Naive thymus-derived CD4-positive, alpha-beta T cell (primary cell): ENCODE results near the gene CEP250. TPM values are rescaled to one million over a fixed set of nuclear protein-coding genes. Genes with fewer than 3 reads are reported as not detected.
"Not testable (repeated sequence)": the region's sequence is repeated elsewhere in the genome, so short reads cannot be mapped to it uniquely, and the experiment has no call there.

Experiments used
- ATAC-seq: fragments of 150-1000 bp; cut with Tn5 transposase; 2 replicates; pipeline ENCODE4 v1.10.0; 2021; ENCODE audit warnings: mild to moderate bottlenecking, moderate library complexity
- CTCF ChIA-PET: fragments of 350-600 bp; sonication (Branson Sonifier 250); formaldehyde crosslinking; loops from one replicate; lab custom pipeline; 2021; ENCODE audit warnings: antibody characterized with exemption; lab: Charles Lee
- POLR2A ChIA-PET: fragments of 350-600 bp; sonication (Branson Sonifier 250); formaldehyde crosslinking; loops from one replicate; lab custom pipeline; 2021; ENCODE audit warnings: antibody characterized with exemption, inconsistent platforms; lab: Charles Lee
- DNase-seq, 9 donors: peaks; one replicate each; pipeline versions ENCODE4 v3.0.0 to v3.0.0-alpha.2; 2020 to 2022; ENCODE audit warnings: mixed read lengths in 1 of 9
- H3K27ac ChIP-seq: one replicate; pipeline ENCODE4 v1.7.0; 2013; ENCODE audit warnings: mild to moderate bottlenecking, low read depth, low read length, moderate library complexity
- H3K27me3 ChIP-seq, 2 donors: one replicate each; pipeline ENCODE4 v1.7.0; 2013; ENCODE audit warnings: low read length in 2 of 2, mild to moderate bottlenecking in 2 of 2, moderate library complexity in 2 of 2; ENCODE audit not compliant: control insufficient read depth in 2 of 2, insufficient read depth in 2 of 2
- H3K36me3 ChIP-seq, 3 experiments: 1 replicate in 2 of 3; 2 replicates in 1 of 3; pipeline ENCODE4 v1.7.0; 2013; ENCODE audit warnings: low read length in 3 of 3, mild to moderate bottlenecking in 3 of 3, moderate library complexity in 1 of 3; ENCODE audit not compliant: insufficient read depth in 3 of 3, control insufficient read depth in 2 of 3
- H3K4me1 ChIP-seq, 2 donors: one replicate each; pipeline ENCODE4 v1.7.0; 2013; ENCODE audit warnings: low read length in 2 of 2, mild to moderate bottlenecking in 2 of 2, moderate library complexity in 1 of 2; ENCODE audit not compliant: control insufficient read depth in 2 of 2, insufficient read depth in 2 of 2
- H3K4me3 ChIP-seq: 2 replicates; pipeline ENCODE4 v1.7.0; 2013; ENCODE audit warnings: mild to moderate bottlenecking, low read length
- H3K9me3 ChIP-seq, 3 experiments: 1 replicate in 2 of 3; 2 replicates in 1 of 3; pipeline ENCODE4 v1.7.0; 2013; ENCODE audit warnings: low read length in 3 of 3; ENCODE audit not compliant: control insufficient read depth in 2 of 3
- H3K27ac Mint-ChIP-seq, 9 donors: one replicate each; pipeline ENCODE4 v1.8.0; 2020 to 2022; ENCODE audit warnings: mixed read lengths in 9 of 9, mild to moderate bottlenecking in 8 of 9, moderate library complexity in 5 of 9, inconsistent platforms in 2 of 9
- H3K27me3 Mint-ChIP-seq, 5 donors: one replicate each; pipeline ENCODE4 v1.8.0; 2021 to 2022; ENCODE audit warnings: mixed read lengths in 5 of 5, mild to moderate bottlenecking in 1 of 5
- H3K36me3 Mint-ChIP-seq, 5 donors: one replicate each; pipeline ENCODE4 v1.8.0; 2020 to 2022; ENCODE audit warnings: mixed read lengths in 5 of 5, mild to moderate bottlenecking in 3 of 5, inconsistent platforms in 1 of 5
- H3K4me1 Mint-ChIP-seq, 7 donors: one replicate each; pipeline ENCODE4 v1.8.0; 2020 to 2022; ENCODE audit warnings: mixed read lengths in 7 of 7, mild to moderate bottlenecking in 3 of 7, inconsistent platforms in 1 of 7
- H3K4me3 Mint-ChIP-seq, 10 donors: one replicate each; pipeline ENCODE4 v1.8.0; 2020 to 2022; ENCODE audit warnings: mild to moderate bottlenecking in 10 of 10, mixed read lengths in 10 of 10, moderate library complexity in 6 of 10, inconsistent platforms in 2 of 10
- H3K9me3 Mint-ChIP-seq, 11 donors: one replicate each; pipeline ENCODE4 v1.8.0; 2020 to 2022; ENCODE audit warnings: mixed read lengths in 11 of 11, mild to moderate bottlenecking in 4 of 11, inconsistent platforms in 1 of 11, moderate library complexity in 1 of 11
- intact Hi-C, 2 donors: fragments of 100-400 bp; cut with micrococcal nuclease; formaldehyde crosslinking; loops; one replicate each; pipeline ENCODE4 v1.15.1; 2023
- polyA plus RNA-seq, 2 donors: library from polyadenylated mRNA; unstranded; fragments of 300-500 nt; fragmentation: Illumina TruSeq; gene quantifications; one replicate each; pipeline ENCODE4 v1.2.3, GENCODE V29; 2021
- total RNA-seq, 6 experiments: library from RNA in 5 of 6; stranded (reverse) in 5 of 6; gene quantifications; 1 replicate in 5 of 6; 2 replicates in 1 of 6; pipeline ENCODE4 v1.2.3 and lab custom pipeline; 2021 to 2026

The CEP250 gene
- total and polyA plus RNA-seq, 7 experiments from 2014 or later: 7.7 to 75.0 (median 50.2) TPM

GRCh38 chr20:35544941-35545340 lies 89.5 kb downstream of the CEP250 start:
- not testable (repeated sequence) for H3K9me3 Mint-ChIP-seq, H3K27me3 ChIP-seq, H3K4me3 ChIP-seq, H3K27me3 Mint-ChIP-seq, ATAC-seq, H3K27ac ChIP-seq, DNase-seq, H3K9me3 ChIP-seq, H3K27ac Mint-ChIP-seq, H3K4me3 Mint-ChIP-seq
- intact Hi-C loops: loop anchor here (5.0 kb wide), 6 partner anchors 53 to 1243 kb away; partner anchors contain the start of genes AHCY (in 1 of the 2), GSS (in 1 of the 2), MYH7B (in 1 of the 2) and PHF20 (in 1 of the 2)
- ChIA-PET CTCF (interaction anchor here (0.6 kb wide), 1 partner anchor 14 kb away, joined by 4 read pairs; no protein-coding TSS in a partner anchor), POLR2A (interaction anchor here (0.6 to 0.7 kb wide), 4 partner anchors 67 to 410 kb away, joined by 3 to 4 read pairs (median 3); no protein-coding TSS in a partner anchor)
- Mint-ChIP-seq H3K4me1 (peaks cover 9 to 32% (median 23%) of the 10 kb centered on the region in 7 donors), H3K36me3 (peaks cover 0 to 15% (median 6%) of the 10 kb centered on the region in 5 donors)
- peaks cover 11 to 12% of the 10 kb centered on the region in 2 donors for H3K4me1 ChIP-seq
- peaks cover 0 to 49% (median 10%) of the 10 kb centered on the region in 3 experiments for H3K36me3 ChIP-seq

- Mint-ChIP-seq H3K4me3 (no peak overlapping the region), H3K4me1 (peaks cover 9 to 29% (median 20%) of the 10 kb centered on the region in 7 donors), H3K9me3 (no peaks in the 10 kb centered on the region), H3K36me3 (peaks cover 0 to 18% (median 8%) of the 10 kb centered on the region in 5 donors), H3K27me3 (no peaks in the 10 kb centered on the region), H3K27ac (no peak overlapping the region)
- H3K27me3 ChIP-seq: no peaks in the 10 kb centered on the region
- peaks cover 0 to 51% (median 10%) of the 10 kb centered on the region in 3 experiments for H3K36me3 ChIP-seq
- H3K27ac ChIP-seq: no peak overlapping the region
- POLR2A ChIA-PET: no interaction called here
- H3K4me3 ChIP-seq: no peak overlapping the region
- H3K4me1 ChIP-seq: peaks cover 10 to 11% of the 10 kb centered on the region in 2 donors
- H3K9me3 ChIP-seq: no peaks in the 10 kb centered on the region
- DNase-seq (no peak), ATAC-seq (no peak)
- CTCF ChIA-PET: interaction anchor here (1.2 kb wide), 1 partner anchor 55 kb away, joined by 4 read pairs; no protein-coding TSS in a partner anchor
- intact Hi-C loops: no loop called here
These were observed 90.7 kb downstream of the CEP250 start for GRCh38 chr20:35546127-35546526.

DNA sequence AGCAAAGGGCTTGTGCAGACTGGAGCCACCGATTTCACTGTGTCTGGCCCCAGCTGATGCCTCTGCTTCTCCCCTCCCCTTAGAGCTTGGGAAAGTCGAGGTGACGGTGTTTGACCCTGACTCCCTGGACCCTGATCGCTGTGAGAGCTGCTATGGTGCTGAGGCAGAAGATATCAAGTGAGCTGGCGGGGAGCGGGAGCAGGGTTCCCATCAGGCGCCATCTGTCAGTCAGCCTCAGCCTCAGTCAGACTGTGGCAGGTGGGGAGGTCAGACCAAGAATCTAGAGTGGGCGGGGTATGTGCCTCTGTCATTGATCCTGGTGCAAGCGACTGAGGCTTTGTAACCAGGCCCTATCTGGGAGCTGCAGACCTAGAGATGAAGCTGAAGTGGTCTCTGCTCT lies 91.9 kb downstream of the CEP250 start:
- DNase-seq: no peak
- ChIA-PET CTCF (interaction anchor here (1.2 kb wide), 1 partner anchor 54 kb away, joined by 4 read pairs; no protein-coding TSS in a partner anchor), POLR2A (interaction anchor here (0.6 kb wide), 1 partner anchor 17 kb away, joined by 3 read pairs; no protein-coding TSS in a partner anchor)
- Mint-ChIP-seq H3K27me3 (no peaks in the 10 kb centered on the region), H3K4me3 (no peak overlapping the region), H3K4me1 (peaks cover 9 to 17% (median 15%) of the 10 kb centered on the region in 7 donors), H3K36me3 (peaks cover 0 to 18% (median 8%) of the 10 kb centered on the region in 5 donors), H3K27ac (no peak overlapping the region), H3K9me3 (no peaks in the 10 kb centered on the region)
- H3K9me3 ChIP-seq: no peaks in the 10 kb centered on the region
- H3K4me3 ChIP-seq: no peak overlapping the region
- H3K27ac ChIP-seq: no peak overlapping the region
- H3K4me1 ChIP-seq: peaks cover 3 to 6% of the 10 kb centered on the region in 2 donors
- intact Hi-C loops: no loop called here
- no peaks in the 10 kb centered on the region for H3K27me3 ChIP-seq
- no peak for ATAC-seq
- peaks cover 0 to 59% (median 10%) of the 10 kb centered on the region in 3 experiments for H3K36me3 ChIP-seq

DNA sequence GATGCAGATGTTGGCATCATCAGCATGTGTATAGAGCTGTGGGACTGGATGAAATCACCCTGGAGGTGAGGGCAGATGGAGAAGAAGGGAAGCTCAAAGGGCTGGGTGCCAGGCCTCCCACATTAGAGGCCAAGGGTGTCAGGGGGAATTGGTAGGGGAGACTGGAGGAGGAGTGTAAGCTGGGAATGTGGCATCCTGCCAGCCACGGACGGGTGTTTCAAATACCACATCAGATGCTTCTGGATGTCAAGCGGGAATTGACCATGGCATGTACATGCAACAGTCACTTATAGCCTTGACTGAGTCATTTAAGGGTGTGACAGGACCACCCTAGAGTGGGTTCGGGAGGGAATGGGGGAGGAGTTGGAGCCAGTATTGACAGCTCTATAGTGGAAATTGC lies 96.1 kb downstream of the CEP250 start:
- ATAC-seq (no peak), DNase-seq (no peak)
- Mint-ChIP-seq H3K9me3 (no peaks in the 10 kb centered on the region), H3K4me1 (peaks cover 0 to 2% (median 0%) of the 10 kb centered on the region in 7 donors), H3K27me3 (no peaks in the 10 kb centered on the region), H3K27ac (no peak overlapping the region), H3K36me3 (peaks cover 0 to 26% (median 11%) of the 10 kb centered on the region in 5 donors), H3K4me3 (no peak overlapping the region)
- H3K4me1 ChIP-seq: no peaks in the 10 kb centered on the region
- intact Hi-C loops: no loop called here
- CTCF ChIA-PET: interaction anchor here (0.6 kb wide), 1 partner anchor 15 kb away, joined by 4 read pairs; no protein-coding TSS in a partner anchor
- no peaks in the 10 kb centered on the region for H3K9me3 ChIP-seq
- H3K27ac ChIP-seq: no peak overlapping the region
- no peak overlapping the region for H3K4me3 ChIP-seq
- POLR2A ChIA-PET: interaction anchor here (1.0 kb wide), 1 partner anchor 9 kb away, joined by 4 read pairs; no protein-coding TSS in a partner anchor
- no peaks in the 10 kb centered on the region for H3K27me3 ChIP-seq
- peaks cover 0 to 80% (median 10%) of the 10 kb centered on the region in 3 experiments for H3K36me3 ChIP-seq

DNA sequence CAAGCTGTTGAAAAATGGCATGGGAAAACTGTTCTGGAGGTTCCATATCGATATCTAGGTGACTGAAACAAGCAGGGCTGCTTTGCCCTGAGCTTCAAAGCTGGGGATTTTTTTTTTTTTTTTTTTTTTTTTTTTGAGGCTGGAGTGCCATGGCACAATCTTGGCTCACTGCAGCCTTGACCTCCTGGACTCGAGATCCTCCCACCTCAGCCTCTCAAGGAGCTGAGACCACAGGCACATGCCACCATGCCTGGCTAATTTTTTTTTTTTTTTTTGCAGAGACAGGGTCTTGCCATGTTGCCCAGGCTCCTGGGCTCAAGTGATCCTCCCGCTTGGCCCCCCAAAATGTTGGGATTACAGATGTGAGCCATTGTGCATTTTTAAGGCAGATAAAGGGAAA lies 97.5 kb downstream of the CEP250 start:
- Histone ChIP-seq H3K27ac (no peak overlapping the region), H3K4me3 (no peak overlapping the region), H3K27me3 (no peaks in the 10 kb centered on the region), H3K4me1 (no peaks in the 10 kb centered on the region), H3K36me3 (peaks cover 0 to 83% (median 10%) of the 10 kb centered on the region in 3 experiments), H3K9me3 (no peaks in the 10 kb centered on the region)
- H3K36me3 Mint-ChIP-seq: peaks cover 0 to 31% (median 16%) of the 10 kb centered on the region in 5 donors
- no peaks in the 10 kb centered on the region for H3K9me3 Mint-ChIP-seq
- intact Hi-C loops: no loop called here
- ATAC-seq (no peak), DNase-seq (no peak)
- no peak overlapping the region for H3K27ac Mint-ChIP-seq
- peaks cover 0 to 2% (median 0%) of the 10 kb centered on the region in 7 donors for H3K4me1 Mint-ChIP-seq
- H3K4me3 Mint-ChIP-seq: no peak overlapping the region
- CTCF ChIA-PET: no interaction called here
- POLR2A ChIA-PET: no interaction called here
- no peaks in the 10 kb centered on the region for H3K27me3 Mint-ChIP-seq

- H3K4me1 Mint-ChIP-seq, H3K27me3 Mint-ChIP-seq, DNase-seq, H3K27ac Mint-ChIP-seq, POLR2A ChIA-PET, H3K4me3 Mint-ChIP-seq, H3K4me3 ChIP-seq, H3K27ac ChIP-seq, ATAC-seq, intact Hi-C loops, H3K4me1 ChIP-seq, CTCF ChIA-PET, H3K27me3 ChIP-seq, H3K9me3 Mint-ChIP-seq, H3K9me3 ChIP-seq: not testable (repeated sequence)
- H3K36me3 ChIP-seq: peaks cover 0 to 76% (median 0%) of the 10 kb centered on the region in 3 experiments
- H3K36me3 Mint-ChIP-seq: peaks cover 0 to 27% (median 12%) of the 10 kb centered on the region in 5 donors
These were observed 100.1 kb downstream of the CEP250 start for GRCh38 chr20:35555461-35555860.
